Chondrocyte (in vitro differentiated cells): ENCODE measurements around the gene EMX2. TPM values are rescaled to one million over a fixed set of nuclear protein-coding genes. Genes with fewer than 3 reads are reported as not detected.

Source experiments
- DNase-seq: peaks from one replicate; pipeline ENCODE4 v3.0.0; 2021; ENCODE audit warnings: mixed read lengths, low spot score
- H3K27ac Mint-ChIP-seq: one replicate; pipeline ENCODE4 v1.8.0; 2021; ENCODE audit warnings: mild to moderate bottlenecking, moderate library complexity, mixed read lengths; ENCODE audit not compliant: unreplicated experiment
- H3K27me3 Mint-ChIP-seq: 2 replicates; pipeline ENCODE4 v1.8.0; 2021; ENCODE audit warnings: low read depth, mixed read lengths
- H3K36me3 Mint-ChIP-seq: 2 replicates; pipeline ENCODE4 v1.8.0; 2021; ENCODE audit warnings: low read depth, mixed read lengths
- H3K4me1 Mint-ChIP-seq: 2 replicates; pipeline ENCODE4 v1.8.0; 2021; ENCODE audit warnings: low read depth, mild to moderate bottlenecking, mixed read lengths
- H3K4me3 Mint-ChIP-seq: one replicate; pipeline ENCODE4 v1.8.0; 2021; ENCODE audit warnings: mild to moderate bottlenecking, moderate library complexity, mixed read lengths; ENCODE audit not compliant: unreplicated experiment
- H3K9me3 Mint-ChIP-seq: 2 replicates; pipeline ENCODE4 v1.8.0; 2021; ENCODE audit warnings: low read depth, mixed read lengths
- total RNA-seq: library from RNA; stranded (reverse); gene quantifications from 3 replicates; pipeline ENCODE4 v1.2.1, GENCODE V29; 2021
- TF ChIP-seq, protein P1 (sequence below): fragments of 200-600 bp; sonication (generic); IDR thresholded peaks from 2 replicates; pipeline ENCODE4 v1.5.0; 2021; ENCODE audit warnings: antibody characterized with exemption, mild to moderate bottlenecking, moderate library complexity

The EMX2 gene
- total RNA-seq, 1 donor from 2014 or later: not detected

DNA sequence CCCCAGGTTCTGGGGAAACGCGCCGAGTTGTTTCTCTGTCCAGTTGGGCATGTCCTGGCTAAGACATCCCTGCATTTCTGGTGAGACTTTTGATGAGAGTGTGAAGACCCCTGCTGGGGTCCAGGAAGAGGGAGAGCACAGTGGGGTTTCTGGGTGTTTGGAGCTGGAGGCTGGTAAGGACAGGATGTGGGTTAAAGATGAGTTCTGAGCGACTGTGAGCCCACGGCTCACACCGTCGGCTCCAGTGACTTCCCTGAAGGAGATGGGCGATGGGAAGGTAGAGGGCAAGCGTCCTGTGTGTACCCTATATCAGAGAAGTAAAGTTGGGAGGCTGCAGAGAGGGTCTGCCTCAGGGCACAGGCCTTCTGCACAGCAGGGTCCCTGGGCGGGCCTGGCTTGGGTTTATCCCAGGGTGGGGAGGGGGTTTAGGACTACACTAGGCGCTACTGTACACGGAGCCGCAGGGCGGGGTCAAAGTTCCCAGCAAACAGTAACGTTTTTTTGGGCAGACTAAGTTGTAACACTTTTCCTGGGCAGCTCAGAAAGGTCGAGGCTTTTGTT is 3.6 kb downstream of the EMX2 start:
- TF ChIP-seq, protein P1, sequence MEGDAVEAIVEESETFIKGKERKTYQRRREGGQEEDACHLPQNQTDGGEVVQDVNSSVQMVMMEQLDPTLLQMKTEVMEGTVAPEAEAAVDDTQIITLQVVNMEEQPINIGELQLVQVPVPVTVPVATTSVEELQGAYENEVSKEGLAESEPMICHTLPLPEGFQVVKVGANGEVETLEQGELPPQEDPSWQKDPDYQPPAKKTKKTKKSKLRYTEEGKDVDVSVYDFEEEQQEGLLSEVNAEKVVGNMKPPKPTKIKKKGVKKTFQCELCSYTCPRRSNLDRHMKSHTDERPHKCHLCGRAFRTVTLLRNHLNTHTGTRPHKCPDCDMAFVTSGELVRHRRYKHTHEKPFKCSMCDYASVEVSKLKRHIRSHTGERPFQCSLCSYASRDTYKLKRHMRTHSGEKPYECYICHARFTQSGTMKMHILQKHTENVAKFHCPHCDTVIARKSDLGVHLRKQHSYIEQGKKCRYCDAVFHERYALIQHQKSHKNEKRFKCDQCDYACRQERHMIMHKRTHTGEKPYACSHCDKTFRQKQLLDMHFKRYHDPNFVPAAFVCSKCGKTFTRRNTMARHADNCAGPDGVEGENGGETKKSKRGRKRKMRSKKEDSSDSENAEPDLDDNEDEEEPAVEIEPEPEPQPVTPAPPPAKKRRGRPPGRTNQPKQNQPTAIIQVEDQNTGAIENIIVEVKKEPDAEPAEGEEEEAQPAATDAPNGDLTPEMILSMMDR: no peak
- Mint-ChIP-seq H3K27ac (no peak overlapping the region), H3K9me3 (no peaks in the 10 kb centered on the region), H3K4me3 (no peak overlapping the region), H3K27me3 (peaks cover 71% of the 10 kb centered on the region), H3K36me3 (peaks cover 3% of the 10 kb centered on the region), H3K4me1 (peaks cover 35% of the 10 kb centered on the region)
- no peak for DNase-seq

DNA sequence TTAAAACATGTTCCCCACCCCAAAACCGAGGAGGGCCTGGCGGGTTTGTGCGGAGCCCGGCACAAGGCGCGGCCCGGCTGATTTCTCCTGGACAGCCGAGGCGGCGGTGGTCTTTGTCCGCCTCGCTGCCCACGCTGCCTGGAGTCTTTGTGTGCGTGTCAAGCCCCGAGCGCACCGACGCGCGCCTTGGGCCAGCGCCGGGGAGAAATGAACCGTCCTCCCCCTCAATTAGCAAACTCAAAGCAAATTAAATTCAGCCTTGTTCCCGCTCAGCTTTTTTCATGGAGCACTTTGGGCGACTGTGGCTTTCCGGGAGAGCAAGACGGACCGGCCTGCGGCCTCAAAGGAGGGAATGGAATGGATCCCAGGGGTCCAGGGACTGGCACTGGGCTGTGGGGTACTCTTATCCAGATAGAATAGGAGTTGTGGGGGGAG is 4.1 kb downstream of the EMX2 start:
- Mint-ChIP-seq H3K9me3 (no peaks in the 10 kb centered on the region), H3K36me3 (peaks cover 3% of the 10 kb centered on the region), H3K27me3 (peaks cover 72% of the 10 kb centered on the region), H3K4me1 (peaks cover 31% of the 10 kb centered on the region), H3K27ac (no peak overlapping the region), H3K4me3 (no peak overlapping the region)
- DNase-seq: no peak
- TF ChIP-seq, protein P1: no peak

DNA sequence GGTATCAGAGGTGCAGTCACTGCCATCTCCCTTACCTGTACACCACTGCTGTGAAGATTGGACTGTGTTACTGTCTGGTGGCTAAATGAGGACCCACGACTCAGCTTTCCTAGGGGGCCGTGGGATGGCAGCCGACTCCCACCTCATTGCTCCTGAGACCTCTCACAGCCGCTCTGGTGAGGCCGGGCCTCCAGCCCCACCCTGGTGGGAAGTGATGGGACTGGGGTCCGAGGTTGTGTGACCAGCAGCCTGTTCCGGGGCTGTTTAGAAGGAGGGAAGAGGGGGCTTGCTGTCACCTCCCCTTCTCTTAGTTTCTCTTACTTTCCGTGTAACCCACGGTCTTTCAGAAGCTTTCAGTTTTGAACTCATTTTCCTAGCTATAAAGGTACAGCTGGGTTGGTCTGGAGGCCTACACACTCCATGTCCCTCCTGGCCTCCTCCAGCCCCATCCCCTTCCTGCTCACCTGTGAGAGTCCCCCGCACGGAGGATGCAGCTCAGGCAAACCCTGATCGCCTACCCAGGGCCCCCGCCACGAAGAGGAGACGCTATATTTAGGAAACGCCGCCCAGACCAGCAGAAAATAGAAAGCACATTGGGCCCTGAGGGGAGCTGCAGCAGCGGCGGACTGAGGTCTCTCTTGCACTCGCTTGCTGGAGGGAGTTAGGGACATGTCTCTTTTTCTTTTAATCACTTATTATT is 4.6 kb downstream of the EMX2 start:
- H3K36me3 Mint-ChIP-seq: peaks cover 3% of the 10 kb centered on the region
- no peak for DNase-seq
- H3K27me3 Mint-ChIP-seq: peaks cover 76% of the 10 kb centered on the region
- no peak overlapping the region for H3K27ac Mint-ChIP-seq
- no peaks in the 10 kb centered on the region for H3K9me3 Mint-ChIP-seq
- no peak overlapping the region for H3K4me3 Mint-ChIP-seq
- TF ChIP-seq, protein P1: no peak
- peaks cover 33% of the 10 kb centered on the region for H3K4me1 Mint-ChIP-seq

DNA sequence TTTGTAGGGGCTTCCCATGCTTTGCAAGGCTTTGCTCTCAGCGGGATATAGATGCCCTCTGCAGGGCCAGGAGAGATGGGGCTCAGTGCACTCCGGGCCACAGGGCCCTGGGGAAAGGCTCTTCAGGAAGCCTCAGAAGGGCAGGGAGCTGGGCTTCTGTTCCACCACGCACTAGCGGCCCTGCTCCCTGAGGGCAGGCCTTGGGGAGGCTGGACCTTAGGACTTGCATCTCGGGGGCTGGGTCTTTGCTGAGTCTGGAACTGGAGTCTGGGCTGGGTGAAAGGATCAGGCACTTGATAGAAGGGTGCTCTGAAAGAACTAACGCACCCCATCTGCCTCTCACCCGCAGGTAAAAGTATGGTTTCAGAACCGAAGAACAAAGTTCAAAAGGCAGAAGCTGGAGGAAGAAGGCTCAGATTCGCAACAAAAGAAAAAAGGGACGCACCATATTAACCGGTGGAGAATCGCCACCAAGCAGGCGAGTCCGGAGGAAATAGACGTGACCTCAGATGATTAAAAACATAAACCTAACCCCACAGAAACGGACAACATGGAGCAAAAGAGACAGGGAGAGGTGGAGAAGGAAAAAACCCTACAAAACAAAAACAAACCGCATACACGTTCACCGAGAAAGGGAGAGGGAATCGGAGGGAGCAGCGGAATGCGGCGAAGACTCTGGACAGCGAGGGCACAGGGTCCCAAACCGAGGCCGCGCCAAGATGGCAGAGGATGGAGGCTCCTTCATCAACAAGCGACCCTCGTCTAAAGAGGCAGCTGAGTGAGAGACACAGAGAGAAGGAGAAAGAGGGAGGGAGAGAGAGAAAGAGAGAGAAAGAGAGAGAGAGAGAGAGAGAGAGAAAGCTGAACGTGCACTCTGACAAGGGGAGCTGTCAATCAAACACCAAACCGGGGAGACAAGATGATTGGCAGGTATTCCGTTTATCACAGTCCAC is 5.4 kb downstream of the EMX2 start:
- DNase-seq: no peak
- Mint-ChIP-seq H3K9me3 (no peaks in the 10 kb centered on the region), H3K27me3 (peaks cover 80% of the 10 kb centered on the region), H3K4me1 (peaks cover 35% of the 10 kb centered on the region), H3K36me3 (peaks cover 4% of the 10 kb centered on the region), H3K27ac (no peak overlapping the region), H3K4me3 (no peak overlapping the region)
- TF ChIP-seq, protein P1: no peak

DNA sequence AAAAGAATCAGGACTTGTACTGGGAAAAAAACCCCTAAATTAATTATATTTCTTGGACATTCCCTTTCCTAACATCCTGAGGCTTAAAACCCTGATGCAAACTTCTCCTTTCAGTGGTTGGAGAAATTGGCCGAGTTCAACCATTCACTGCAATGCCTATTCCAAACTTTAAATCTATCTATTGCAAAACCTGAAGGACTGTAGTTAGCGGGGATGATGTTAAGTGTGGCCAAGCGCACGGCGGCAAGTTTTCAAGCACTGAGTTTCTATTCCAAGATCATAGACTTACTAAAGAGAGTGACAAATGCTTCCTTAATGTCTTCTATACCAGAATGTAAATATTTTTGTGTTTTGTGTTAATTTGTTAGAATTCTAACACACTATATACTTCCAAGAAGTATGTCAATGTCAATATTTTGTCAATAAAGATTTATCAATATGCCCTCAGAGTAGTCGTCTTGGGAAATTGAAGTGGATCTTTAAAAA is 6.6 kb downstream of the EMX2 start:
- Mint-ChIP-seq H3K36me3 (peaks cover 4% of the 10 kb centered on the region), H3K9me3 (no peaks in the 10 kb centered on the region), H3K4me3 (no peak overlapping the region), H3K4me1 (peaks cover 29% of the 10 kb centered on the region), H3K27me3 (peaks cover 84% of the 10 kb centered on the region), H3K27ac (no peak overlapping the region)
- TF ChIP-seq, protein P1: no peak
- no peak for DNase-seq
